H1 (cell line): ENCODE measurements around the gene NDRG4. TPM values are rescaled to one million over a fixed set of nuclear protein-coding genes. Genes with fewer than 3 reads are reported as not detected.

ENCODE experiments used
- BRCA1 ChIP-seq: IDR thresholded peaks from 2 replicates; pipeline ENCODE4 v1.6.1; 2012; ENCODE audit warnings: low read depth, low read length, improper control_type of control experiment
- CEBPB ChIP-seq: IDR thresholded peaks from 2 replicates; pipeline ENCODE4 v1.6.1; 2012; ENCODE audit warnings: low read depth, low read length
- CHD1 ChIP-seq: IDR thresholded peaks from 2 replicates; pipeline ENCODE4 v1.6.1; 2012; ENCODE audit warnings: low read depth, low read length, improper control_type of control experiment
- CREB1 ChIP-seq: IDR thresholded peaks from 2 replicates; pipeline ENCODE4 v1.6.1; 2012; ENCODE audit warnings: inconsistent platforms
- E2F6 ChIP-seq: IDR thresholded peaks from 2 replicates; pipeline ENCODE4 v1.6.1; 2012; ENCODE audit warnings: inconsistent platforms
- EZH2 ChIP-seq: fragments of 200-600 bp; sonication (generic); IDR thresholded peaks from 2 replicates; pipeline ENCODE4 v1.7.1; 2012; ENCODE audit warnings: low read depth, mild to moderate bottlenecking, moderate library complexity, low read length, inconsistent platforms; ENCODE audit not compliant: severe bottlenecking
- FOSL1 ChIP-seq: IDR thresholded peaks from 2 replicates; pipeline ENCODE4 v1.6.1; 2011; ENCODE audit warnings: mild to moderate bottlenecking, low read depth, low read length, moderate library complexity; ENCODE audit not compliant: insufficient read depth
- GABPA ChIP-seq: IDR thresholded peaks from 2 replicates; pipeline ENCODE4 v1.6.1; 2011; ENCODE audit warnings: mild to moderate bottlenecking, low read length, moderate library complexity, borderline replicate concordance; ENCODE audit not compliant: insufficient read depth
- JUN ChIP-seq: IDR thresholded peaks from 2 replicates; pipeline ENCODE4 v1.6.1; 2011; ENCODE audit warnings: low read depth, mild to moderate bottlenecking, improper control_type of control experiment, low read length
- JUND ChIP-seq: IDR thresholded peaks from 2 replicates; pipeline ENCODE4 v1.6.1; 2011; ENCODE audit warnings: mild to moderate bottlenecking, improper control_type of control experiment, low read length
- KDM1A ChIP-seq: fragments of 200-600, 300-600 bp; sonication (generic); IDR thresholded peaks from 2 replicates; pipeline ENCODE4 v1.7.1; 2016; ENCODE audit warnings: mild to moderate bottlenecking, low read length, borderline replicate concordance
- MAFK ChIP-seq: IDR thresholded peaks from 2 replicates; pipeline ENCODE4 v1.6.1; 2012; ENCODE audit warnings: low read depth, mild to moderate bottlenecking, improper control_type of control experiment, low read length
- NRF1 ChIP-seq: IDR thresholded peaks from 2 replicates; pipeline ENCODE4 v1.6.1; 2011; ENCODE audit warnings: mild to moderate bottlenecking, low read depth, low read length, improper control_type of control experiment
- PHF8 ChIP-seq: fragments of 200-600 bp; sonication (generic); conservative IDR thresholded peaks from 2 replicates; pipeline ENCODE4 v1.7.1; 2012; ENCODE audit warnings: low read depth, mild to moderate bottlenecking, inconsistent platforms, low read length, moderate library complexity
- POLR2A ChIP-seq, 2 experiments: IDR thresholded peaks; 1 replicate in 1 of 2; 2 replicates in 1 of 2; pipeline ENCODE4 v1.6.1; 2011; ENCODE audit warnings: low read depth in 2 of 2, low read length in 2 of 2, mild to moderate bottlenecking in 2 of 2; ENCODE audit errors: control extremely low read depth in 1 of 2
- POLR2AphosphoS5 ChIP-seq: IDR thresholded peaks from 2 replicates; pipeline ENCODE4 v1.6.1; 2011; ENCODE audit warnings: low read depth, low read length
- RBBP5 ChIP-seq: IDR thresholded peaks from 2 replicates; pipeline ENCODE4 v1.7.1; 2012; ENCODE audit warnings: low read depth, mild to moderate bottlenecking, inconsistent platforms, low read length, moderate library complexity, borderline replicate concordance
- RNF2 ChIP-seq: fragments of 200-900, 300-1000 bp; sonication (generic); IDR thresholded peaks from 2 replicates; pipeline ENCODE4 v1.7.1; 2016; ENCODE audit warnings: borderline replicate concordance, low read depth, mild to moderate bottlenecking, antibody characterized with exemption, low read length; ENCODE audit not compliant: poor library complexity, severe bottlenecking; ENCODE audit errors: missing control alignments
- SAP30 ChIP-seq: fragments of 300-600 bp; sonication (generic); IDR thresholded peaks from 2 replicates; pipeline ENCODE4 v1.7.1; 2012; ENCODE audit warnings: low read length, moderate library complexity, mild to moderate bottlenecking, inconsistent platforms; ENCODE audit not compliant: insufficient read depth, insufficient replicate concordance
- SIN3A ChIP-seq, 2 experiments: IDR thresholded peaks in 1 of 2; conservative IDR thresholded peaks in 1 of 2; 2 replicates each; pipeline ENCODE4 v1.6.1; 2011 to 2012; ENCODE audit warnings: low read length in 2 of 2, improper control_type of control experiment in 1 of 2, low read depth in 1 of 2, mild to moderate bottlenecking in 1 of 2
- TBP ChIP-seq: IDR thresholded peaks from 2 replicates; pipeline ENCODE4 v1.6.1; 2011; ENCODE audit warnings: low read depth, low read length, improper control_type of control experiment
- USF2 ChIP-seq: IDR thresholded peaks from 2 replicates; pipeline ENCODE4 v1.6.1; 2011; ENCODE audit warnings: low read length, improper control_type of control experiment
- polyA plus RNA-seq, 7 experiments: library from polyadenylated mRNA; depleted of rRNA in 3 of 7; stranded (reverse) in 5 of 7; unstranded in 2 of 7; fragments of >200 nt in 5 of 7; fragments of 200-250 nt in 2 of 7; gene quantifications; 1 replicate in 5 of 7; 2 replicates in 1 of 7; 4 replicates in 1 of 7; pipeline versions ENCODE4 v1.2.1 to v1.2.3, GENCODE V29; 2011 to 2013; ENCODE audit warnings: missing spikeins in 2 of 7, mixed read lengths in 2 of 7
- total RNA-seq: library from RNA; stranded (reverse); fragmentation: NEBNext Ultra II Directional; extraction: Animal tissue kit (Norgen Biotek cat#: 25700); gene quantifications from 2 replicates; pipeline ENCODE4 v1.2.1, GENCODE V29; 2021

NDRG4 gene
- total and polyA plus RNA-seq, 2 of the 8 experiments (the other 6 are each of a cell fraction or from before 2014, with no cell fraction given), result 20.8 to 30.9 TPM

DNA sequence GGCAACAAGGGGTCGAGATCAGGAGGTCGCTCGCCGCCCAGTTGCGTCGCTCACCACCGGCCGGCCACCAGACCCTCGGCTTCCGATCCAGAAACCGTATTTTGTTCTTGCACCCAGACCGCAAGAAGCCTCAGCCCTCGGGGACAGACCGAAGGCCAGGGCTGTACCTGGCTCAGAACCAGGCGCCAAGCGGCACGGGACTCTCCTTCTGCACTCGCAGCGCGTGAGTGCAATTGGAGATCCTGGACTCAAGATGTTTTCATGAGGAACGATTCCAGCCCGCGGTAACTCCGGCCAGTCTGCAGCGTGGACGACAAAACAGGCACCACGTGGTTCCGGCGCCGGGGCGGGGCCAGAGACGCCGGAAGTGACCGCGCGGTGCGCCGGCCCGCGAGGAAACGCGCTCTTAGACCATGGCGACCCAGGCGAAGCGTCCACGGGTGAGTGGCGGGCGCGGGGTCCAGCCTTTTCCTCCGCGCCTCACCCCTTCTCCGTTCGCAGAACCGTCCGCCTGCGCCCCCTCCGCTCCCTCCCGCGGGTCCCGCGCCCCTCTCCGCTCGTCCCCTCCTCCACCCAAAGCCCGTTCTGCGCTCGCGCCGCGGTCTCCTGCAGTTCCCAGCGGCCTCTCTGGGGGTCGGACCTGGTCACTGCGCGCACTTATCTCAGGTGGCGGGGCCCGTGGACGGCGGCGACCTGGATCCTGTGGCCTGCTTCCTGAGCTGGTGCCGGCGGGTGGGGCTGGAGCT lies 15.4 kb downstream of the NDRG4 start, which contains the start of gene SETD6 (continued):
- peak in 1 of 2 experiments; percentile 82; a peak in 2 of 4 replicates for TF ChIP-seq SIN3A (conservative IDR thresholded peaks at IDR 0.05 in 1 of 2, IDR thresholded peaks at IDR 0.05 in 1 of 2; ENCODE audit: low read depth in 1 of 2, low read length in 2 of 2)
- TF ChIP-seq POLR2A (IDR thresholded peaks at IDR 0.05; ENCODE audit: control extremely low read depth in 1 of 2, low read depth in 2 of 2, low read length in 2 of 2), result peak; percentile 80 to 85
- no peak for TF ChIP-seq BRCA1
- TF ChIP-seq JUN, result no peak
- TF ChIP-seq CHD1, result no peak
- no peak for TF ChIP-seq NRF1
- no peak for TF ChIP-seq JUND
- TF ChIP-seq EZH2, result no peak
- no peak for TF ChIP-seq CEBPB
- peak; percentile 93 for TF ChIP-seq POLR2AphosphoS5
- no peak for TF ChIP-seq MAFK
- no peak; the same call in 1 of the 2 replicates for TF ChIP-seq KDM1A
- TF ChIP-seq PHF8, result peak; percentile 86
- peak; percentile 76; the same call in 1 of the 2 replicates for TF ChIP-seq RBBP5
- TF ChIP-seq FOSL1, result no peak
- TF ChIP-seq GABPA, result peak; percentile 23; the same call in 1 of the 2 replicates
- TF ChIP-seq SAP30, result no peak
- TF ChIP-seq TBP, result peak; percentile 84
- TF ChIP-seq CREB1, result peak; percentile 63; the same call in 1 of the 2 replicates
- TF ChIP-seq USF2, result peak; percentile 80
- TF ChIP-seq E2F6, result peak; percentile 86
- no peak for TF ChIP-seq RNF2
